Uterus (tissue), 2 donors: Measurements from ENCODE around the gene TGFBI.

ENCODE experiments used
- CTCF ChIP-seq, 4 experiments: fragments of 200-600 bp in 2 of 4; fragments of 450-650 bp in 2 of 4; sonication (generic) in 2 of 4; IDR thresholded peaks; one replicate each; pipeline ENCODE4 v1.5.1; 2016 to 2019; ENCODE audit warnings: antibody characterized with exemption in 4 of 4, mild to moderate bottlenecking in 2 of 4, moderate library complexity in 1 of 4
- POLR2A ChIP-seq, 2 donors: fragments of 450-650 bp; IDR thresholded peaks; one replicate each; pipeline ENCODE4 v1.6.1; 2016; ENCODE audit warnings: antibody characterized with exemption in 2 of 2, mild to moderate bottlenecking in 1 of 2, moderate library complexity in 1 of 2

GRCh38 chr5:135991429-135991828, 37.4 kb upstream of the TGFBI start:
- TF ChIP-seq CTCF (IDR thresholded peaks at IDR 0.05) (no peak), POLR2A (IDR thresholded peaks at IDR 0.05) (no peak)
